ENCODE data around the gene GABRA4.

GABRA4 gene

GRCh38 chr4:46979283-46979682 lies 14.1 kb downstream of the GABRA4 start:
- DNase-seq, result no peak

GRCh38 chr4:46977245-46977644 lies 16.1 kb downstream of the GABRA4 start:
- DNase-seq, result no peak

GRCh38 chr4:46975812-46976553 lies 17.4 kb downstream of the GABRA4 start:
- no peak for DNase-seq

DNA sequence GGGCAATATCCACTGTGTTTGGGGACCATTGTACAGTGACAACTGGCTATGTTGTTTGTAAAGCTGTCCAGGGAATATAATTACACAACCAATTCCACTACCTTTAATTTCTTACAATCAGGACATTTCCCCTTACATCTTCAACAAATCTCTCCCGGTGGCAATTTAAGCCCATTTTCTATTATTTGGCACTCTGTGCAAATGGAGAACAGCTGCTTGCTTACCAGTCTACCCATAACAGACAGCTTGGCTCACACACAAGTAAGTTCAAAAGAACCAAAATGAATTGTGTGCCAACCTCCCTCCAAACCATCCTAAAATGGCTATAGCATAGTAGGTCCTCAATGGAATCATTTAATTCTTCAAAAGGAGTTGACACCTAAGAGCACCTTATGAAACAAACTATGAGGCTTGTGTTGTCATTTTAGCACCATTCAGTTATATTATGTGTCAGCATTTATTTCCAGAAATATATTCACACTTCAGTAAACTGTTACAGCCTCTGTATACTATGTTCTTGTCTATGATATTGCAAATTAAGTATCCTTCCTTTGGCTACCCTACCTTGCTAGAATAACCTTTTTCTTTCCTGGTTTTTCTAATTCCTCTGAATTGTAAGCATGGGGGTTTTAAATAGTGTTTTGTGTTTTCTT lies 18.4 kb downstream of the GABRA4 start:
- DNase-seq, result no peak

GRCh38 chr4:46968847-46969246 lies 24.5 kb downstream of the GABRA4 start:
- DNase-seq, result no peak

DNA sequence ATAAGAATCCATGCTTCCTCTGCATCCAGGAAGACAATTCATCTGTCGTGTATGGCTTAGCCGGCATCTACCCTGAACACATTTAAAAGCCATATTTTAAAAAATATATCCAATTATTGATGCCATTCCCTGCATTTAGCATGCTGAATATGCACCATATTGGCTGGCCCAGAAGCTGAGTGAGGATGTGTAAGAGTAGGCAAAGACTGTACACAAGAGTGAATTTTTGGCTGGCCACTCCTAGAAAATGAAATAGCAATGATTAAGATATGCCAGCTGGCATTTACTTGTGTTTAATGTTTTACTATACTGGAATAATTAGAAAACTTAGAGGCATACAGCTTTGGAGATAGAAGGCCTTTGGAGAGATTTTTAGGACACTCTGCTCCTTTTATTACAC lies 25.8 kb downstream of the GABRA4 start:
- DNase-seq, result no peak

GRCh38 chr4:46958742-46959488 lies 34.5 kb downstream of the GABRA4 start:
- no peak for DNase-seq

DNA sequence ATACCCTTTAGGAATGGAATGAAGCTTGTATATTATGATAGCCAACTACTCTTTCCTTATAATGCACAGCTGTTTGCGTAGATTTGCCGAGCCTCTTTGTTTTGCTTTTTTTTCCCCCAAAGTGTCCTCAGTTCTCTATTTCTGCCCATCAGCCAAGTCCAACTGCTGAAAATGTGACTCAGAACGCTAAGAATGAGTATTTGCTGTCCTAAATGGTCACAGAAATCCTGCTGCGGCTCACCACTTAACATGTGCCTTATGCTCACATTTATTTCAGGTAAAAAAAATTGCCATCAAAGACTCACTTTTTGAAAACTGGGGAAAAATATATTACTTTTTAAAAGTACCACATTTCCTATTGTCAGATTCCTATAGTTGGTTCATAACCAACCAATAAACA lies 36.9 kb downstream of the GABRA4 start:
- DNase-seq, result no peak

DNA sequence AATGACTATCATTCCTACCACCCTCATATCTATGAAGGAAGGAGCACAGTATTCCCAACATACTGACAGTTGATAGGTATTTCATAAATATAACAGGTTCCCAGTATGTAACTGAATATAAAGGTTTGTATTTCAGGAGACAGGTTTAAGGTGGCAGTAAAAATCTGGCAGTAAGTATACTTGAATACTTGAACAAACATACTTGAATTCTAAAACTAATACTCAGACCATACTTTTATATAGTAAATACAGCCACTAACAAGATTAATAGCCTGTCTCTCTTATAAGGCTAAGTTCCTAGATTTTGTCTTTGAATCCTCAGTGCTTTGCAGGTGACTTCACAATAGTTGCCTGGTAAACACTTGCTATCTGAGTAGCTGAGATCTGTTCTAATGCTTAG lies 37.8 kb downstream of the GABRA4 start:
- DNase-seq, result no peak

DNA sequence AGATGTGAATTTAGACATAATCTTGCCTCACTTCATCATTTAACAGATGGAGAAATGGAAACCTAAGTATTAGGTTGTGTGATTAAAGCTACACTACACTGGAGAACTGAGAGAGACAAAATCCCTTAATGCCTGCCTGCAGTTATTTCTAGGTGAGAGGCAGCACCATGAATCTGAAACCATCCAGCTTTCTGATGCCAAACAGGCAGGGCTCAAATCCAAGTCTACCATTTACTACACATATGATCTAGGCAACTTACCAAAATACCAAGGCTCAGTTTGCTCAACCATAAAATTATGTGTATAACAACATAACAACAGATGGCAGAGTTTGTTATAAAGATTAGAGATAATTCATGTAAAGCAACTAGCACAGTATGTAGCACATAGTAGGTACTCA lies 38.7 kb downstream of the GABRA4 start:
- DNase-seq, result no peak

- DNase-seq, result no peak
Measured at GRCh38 chr4:46953564-46953963, 39.8 kb downstream of the GABRA4 start.

DNA sequence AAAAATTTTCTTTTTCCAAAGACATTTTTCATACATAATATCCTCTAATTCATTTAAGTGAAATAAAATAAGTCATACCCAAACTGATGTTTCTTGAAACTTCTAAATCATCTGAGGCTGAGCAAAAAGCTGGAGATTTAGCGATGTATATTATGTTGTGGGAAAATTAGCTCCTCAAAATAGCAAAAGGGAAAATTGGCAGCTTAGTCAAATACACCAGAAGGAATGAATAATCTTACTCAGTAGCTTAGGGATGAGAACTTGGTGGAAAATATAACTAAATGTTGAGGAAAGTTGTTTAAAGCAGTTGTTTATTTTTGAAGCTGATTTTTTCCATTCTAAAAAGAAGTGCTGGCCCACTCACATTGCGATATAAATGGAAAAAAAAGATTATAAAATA lies 40.9 kb downstream of the GABRA4 start:
- no peak for DNase-seq

DNA sequence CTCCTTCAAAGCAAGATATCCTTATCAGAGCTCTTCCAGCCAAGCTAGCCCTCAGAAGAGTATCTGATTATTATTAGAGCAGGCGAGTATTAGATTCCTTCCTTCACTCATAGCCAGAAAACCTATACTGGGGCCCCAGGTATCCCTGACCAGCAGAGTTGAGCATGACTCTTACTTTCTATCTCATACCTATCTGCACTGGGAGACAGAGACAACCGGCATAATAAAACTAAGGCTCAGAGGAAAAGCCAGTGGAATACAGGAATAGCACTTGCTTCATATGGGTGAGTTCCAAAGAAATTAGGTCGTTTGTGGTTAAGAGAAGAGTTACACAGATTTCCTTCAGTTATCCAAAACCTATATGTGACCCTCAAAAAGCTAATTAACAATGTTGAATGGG lies 42.6 kb downstream of the GABRA4 start:
- DNase-seq, result no peak

DNA sequence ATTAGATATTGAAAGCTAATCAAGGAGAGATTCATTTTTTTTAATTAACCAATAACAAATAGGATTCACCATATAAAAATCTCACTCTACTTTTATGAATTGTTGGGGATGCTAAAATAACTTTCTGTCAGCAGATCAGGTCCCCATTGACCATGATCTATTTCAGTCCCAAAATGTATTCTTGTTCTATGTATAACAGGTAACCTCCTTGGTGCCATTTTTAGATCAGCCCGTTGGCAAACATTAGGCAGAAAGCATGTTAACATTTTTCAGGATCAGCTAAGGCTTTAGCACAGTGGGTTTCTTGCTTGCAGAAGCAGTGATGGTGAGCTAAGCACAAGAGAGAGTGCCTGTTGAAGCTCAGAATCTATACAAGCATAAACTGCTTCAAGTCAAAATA lies 43.6 kb downstream of the GABRA4 start:
- DNase-seq, result no peak

- no peak for DNase-seq
Measured at GRCh38 chr4:46947541-46947940, 45.8 kb downstream of the GABRA4 start.

DNA sequence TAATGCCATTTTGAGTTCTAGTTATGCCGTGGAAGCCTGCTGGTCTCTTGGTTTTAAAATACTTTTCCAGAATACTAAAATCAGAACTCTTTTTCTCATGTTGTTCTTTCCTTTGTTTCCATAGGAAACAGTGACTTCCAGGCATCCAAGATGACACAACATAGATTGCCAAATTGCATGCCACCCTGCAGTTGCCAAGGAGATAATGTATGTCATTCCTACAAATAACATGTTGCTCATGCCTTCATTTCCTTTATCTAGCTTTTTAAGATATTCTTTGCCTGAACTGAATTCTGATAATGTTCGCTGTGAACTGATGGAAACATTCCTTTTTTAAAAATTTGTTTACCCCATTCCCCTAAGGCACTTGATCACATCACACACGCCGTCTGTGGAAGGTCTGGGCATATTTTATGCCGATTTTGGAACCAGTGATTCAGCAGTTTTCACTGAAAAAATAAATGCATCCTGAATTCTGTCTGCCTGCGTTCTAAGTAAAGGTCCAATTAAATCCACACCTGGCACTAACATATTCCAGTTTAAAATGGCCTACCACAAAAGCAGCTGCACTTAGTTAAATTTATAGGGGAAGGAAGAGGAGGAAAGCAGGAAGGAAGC lies 46.4 kb downstream of the GABRA4 start:
- no peak for DNase-seq

GRCh38 chr4:46945062-46945461 lies 48.3 kb downstream of the GABRA4 start:
- DNase-seq, result no peak

DNA sequence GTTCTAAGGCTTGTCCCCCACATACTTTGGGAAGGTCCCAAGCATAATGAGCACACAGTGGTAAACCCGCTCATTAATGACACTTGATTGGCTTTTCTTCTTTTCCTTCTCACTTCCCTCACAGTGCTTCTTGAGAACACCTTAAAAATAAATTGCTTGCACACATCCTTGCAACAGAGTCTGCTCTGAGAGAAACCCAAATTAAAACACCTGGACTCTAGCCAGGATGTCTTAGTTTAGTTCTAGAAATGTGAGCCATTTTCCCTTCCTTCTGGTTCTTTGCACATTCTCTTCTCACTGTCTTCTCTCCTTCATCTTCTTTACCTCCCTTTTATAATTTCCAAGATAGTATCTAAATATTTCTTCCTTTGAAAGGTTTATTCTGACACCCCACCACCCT lies 49.0 kb downstream of the GABRA4 start:
- no peak for DNase-seq

DNA sequence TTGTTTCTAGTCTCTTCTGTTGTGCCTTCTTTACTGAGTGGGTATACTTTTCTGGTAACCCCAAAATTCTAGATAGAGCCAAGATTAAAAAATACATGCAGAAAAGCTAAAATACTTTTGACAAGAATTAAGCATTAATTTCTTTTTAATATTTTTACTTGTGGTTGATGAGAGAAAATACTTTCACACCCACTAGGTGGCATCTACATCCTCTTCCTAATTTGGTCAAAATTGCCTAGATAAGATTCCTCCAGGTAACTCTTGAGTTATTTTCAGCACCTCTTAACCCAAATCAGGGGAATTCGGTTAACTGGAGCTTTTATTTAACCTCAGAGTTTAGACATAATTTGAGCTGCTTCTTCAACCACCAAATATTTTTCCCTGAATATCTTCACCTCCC lies 55.9 kb downstream of the GABRA4 start:
- DNase-seq, result no peak

DNA sequence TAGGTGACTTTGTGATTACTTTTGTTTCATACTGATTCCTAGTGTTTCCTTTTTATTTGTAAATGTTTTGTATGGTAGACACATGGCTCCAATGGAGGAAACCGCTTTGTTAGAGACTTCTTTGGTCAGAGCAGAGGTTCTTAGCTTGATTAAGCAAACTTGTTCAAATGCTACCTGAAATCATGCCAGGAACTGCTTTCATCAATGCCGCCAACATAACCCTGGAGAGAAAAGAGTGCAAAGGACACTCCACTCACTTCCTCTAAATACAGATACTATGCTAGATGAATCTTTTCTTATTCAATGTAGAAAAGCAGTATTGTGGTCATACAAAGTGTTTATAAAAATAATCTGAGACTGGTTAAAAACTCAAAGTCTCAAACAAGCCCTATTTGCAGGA lies 58.7 kb downstream of the GABRA4 start:
- DNase-seq, result no peak

GRCh38 chr4:46933686-46934085 lies 59.7 kb downstream of the GABRA4 start:
- DNase-seq, result no peak

- no peak for DNase-seq
Measured at GRCh38 chr4:46931981-46932380, 61.4 kb downstream of the GABRA4 start.

DNA sequence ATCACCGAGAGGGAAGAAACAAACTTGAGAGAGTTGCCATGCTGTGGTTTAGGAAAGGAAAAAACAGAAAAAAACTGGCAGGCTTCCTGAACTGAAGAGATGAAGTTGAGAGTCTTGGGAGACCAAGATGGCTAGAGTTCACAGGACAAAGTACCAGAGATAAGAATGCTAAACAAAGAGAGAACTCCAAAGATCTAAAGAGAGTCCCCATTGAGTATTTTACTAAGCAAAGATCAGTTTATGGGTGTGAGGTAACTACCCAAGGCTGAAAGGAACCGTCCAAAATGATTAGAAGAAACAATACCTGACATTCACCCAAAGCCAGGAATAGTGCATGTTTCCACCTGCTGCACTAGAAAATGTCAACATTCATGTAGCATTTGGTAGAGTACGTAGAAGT lies 62.5 kb downstream of the GABRA4 start:
- no peak for DNase-seq

GRCh38 chr4:46927201-46927600 lies 66.2 kb downstream of the GABRA4 start:
- DNase-seq, result no peak

Measured in activated gamma-delta T cell (primary cell).